ENCODE results near the gene SBK2.

Gene SBK2

GRCh38 chr19:55492362-55492944 lies 44.5 kb downstream of the SBK2 start:
- Histone ChIP-seq H3K27me3 (ENCODE audit: control insufficient read depth in 1 of 2, insufficient read depth in 2 of 2, low read length in 2 of 2) (peaks cover 4 to 21% of the 10 kb centered on the region in 2 donors), H3K36me3 (ENCODE audit: control insufficient read depth in 1 of 2, insufficient read depth in 2 of 2, low read length in 2 of 2) (no peaks in the 10 kb centered on the region), H3K9ac (ENCODE audit: low read depth in 1 of 2, low read length in 2 of 2) (no peak overlapping the region), H3K9me3 (ENCODE audit: control insufficient read depth in 1 of 2, low read length in 2 of 2) (no peaks in the 10 kb centered on the region), H3K4me3 (ENCODE audit: low read depth in 1 of 2, low read length in 2 of 2) (no peak overlapping the region), H3K4me1 (ENCODE audit: control insufficient read depth in 1 of 2, insufficient read depth in 2 of 2, low read length in 2 of 2) (peaks cover 0 to 3% of the 10 kb centered on the region in 2 donors), H3K27ac (ENCODE audit: low read depth, low read length) (no peak overlapping the region)

- peaks cover 0 to 3% of the 10 kb centered on the region in 2 donors for H3K4me1 ChIP-seq (ENCODE audit: control insufficient read depth in 1 of 2, insufficient read depth in 2 of 2, low read length in 2 of 2)
- no peaks in the 10 kb centered on the region for H3K9me3 ChIP-seq (ENCODE audit: control insufficient read depth in 1 of 2, low read length in 2 of 2)
- H3K4me3 ChIP-seq (ENCODE audit: low read depth in 1 of 2, low read length in 2 of 2) = no peak overlapping the region
- H3K27me3 ChIP-seq (ENCODE audit: control insufficient read depth in 1 of 2, insufficient read depth in 2 of 2, low read length in 2 of 2) = peaks cover 6 to 28% of the 10 kb centered on the region in 2 donors
- H3K36me3 ChIP-seq (ENCODE audit: control insufficient read depth in 1 of 2, insufficient read depth in 2 of 2, low read length in 2 of 2) = no peaks in the 10 kb centered on the region
- H3K27ac ChIP-seq (ENCODE audit: low read depth, low read length) = no peak overlapping the region
- H3K9ac ChIP-seq (ENCODE audit: low read depth in 1 of 2, low read length in 2 of 2) = no peak overlapping the region
These were observed 45.2 kb downstream of the SBK2 start for GRCh38 chr19:55491546-55492360.

GRCh38 chr19:55490478-55491432 lies 46.2 kb downstream of the SBK2 start:
- H3K4me3 ChIP-seq (ENCODE audit: low read depth in 1 of 2, low read length in 2 of 2) = no peak overlapping the region
- no peaks in the 10 kb centered on the region for H3K9me3 ChIP-seq (ENCODE audit: control insufficient read depth in 1 of 2, low read length in 2 of 2)
- H3K27me3 ChIP-seq (ENCODE audit: control insufficient read depth in 1 of 2, insufficient read depth in 2 of 2, low read length in 2 of 2) = peaks cover 6 to 35% of the 10 kb centered on the region in 2 donors
- peaks cover 3 to 4% of the 10 kb centered on the region in 2 donors for H3K4me1 ChIP-seq (ENCODE audit: control insufficient read depth in 1 of 2, insufficient read depth in 2 of 2, low read length in 2 of 2)
- H3K9ac ChIP-seq (ENCODE audit: low read depth in 1 of 2, low read length in 2 of 2) = no peak overlapping the region
- H3K36me3 ChIP-seq (ENCODE audit: control insufficient read depth in 1 of 2, insufficient read depth in 2 of 2, low read length in 2 of 2) = no peaks in the 10 kb centered on the region
- H3K27ac ChIP-seq (ENCODE audit: low read depth, low read length) = no peak overlapping the region

- Histone ChIP-seq H3K4me1 (ENCODE audit: control insufficient read depth in 1 of 2, insufficient read depth in 2 of 2, low read length in 2 of 2) (peaks cover 3 to 4% of the 10 kb centered on the region in 2 donors), H3K27me3 (ENCODE audit: control insufficient read depth in 1 of 2, insufficient read depth in 2 of 2, low read length in 2 of 2) (peaks cover 6 to 35% of the 10 kb centered on the region in 2 donors), H3K4me3 (ENCODE audit: low read depth in 1 of 2, low read length in 2 of 2) (no peak overlapping the region), H3K9me3 (ENCODE audit: control insufficient read depth in 1 of 2, low read length in 2 of 2) (no peaks in the 10 kb centered on the region), H3K9ac (ENCODE audit: low read depth in 1 of 2, low read length in 2 of 2) (no peak overlapping the region), H3K27ac (ENCODE audit: low read depth, low read length) (no peak overlapping the region), H3K36me3 (ENCODE audit: control insufficient read depth in 1 of 2, insufficient read depth in 2 of 2, low read length in 2 of 2) (no peaks in the 10 kb centered on the region)
These were observed 47.0 kb downstream of the SBK2 start for GRCh38 chr19:55489711-55490477.

GRCh38 chr19:55488986-55489710 lies 47.8 kb downstream of the SBK2 start:
- no peaks in the 10 kb centered on the region for H3K9me3 ChIP-seq (ENCODE audit: control insufficient read depth in 1 of 2, low read length in 2 of 2)
- H3K4me1 ChIP-seq (ENCODE audit: control insufficient read depth in 1 of 2, insufficient read depth in 2 of 2, low read length in 2 of 2) = peaks cover 8 to 11% of the 10 kb centered on the region in 2 donors
- peaks cover 6 to 32% of the 10 kb centered on the region in 2 donors for H3K27me3 ChIP-seq (ENCODE audit: control insufficient read depth in 1 of 2, insufficient read depth in 2 of 2, low read length in 2 of 2)
- H3K4me3 ChIP-seq (ENCODE audit: low read depth in 1 of 2, low read length in 2 of 2) = no peak overlapping the region
- H3K36me3 ChIP-seq (ENCODE audit: control insufficient read depth in 1 of 2, insufficient read depth in 2 of 2, low read length in 2 of 2) = no peaks in the 10 kb centered on the region
- no peak overlapping the region for H3K9ac ChIP-seq (ENCODE audit: low read depth in 1 of 2, low read length in 2 of 2)
- no peak overlapping the region for H3K27ac ChIP-seq (ENCODE audit: low read depth, low read length)

- H3K9me3 ChIP-seq (ENCODE audit: control insufficient read depth in 1 of 2, low read length in 2 of 2) = no peaks in the 10 kb centered on the region
- H3K4me3 ChIP-seq (ENCODE audit: low read depth in 1 of 2, low read length in 2 of 2) = no peak within 1 kb of the TSS
- peak within 1 kb of the TSS; percentile 70 for H3K27ac ChIP-seq (ENCODE audit: low read depth, low read length)
- peaks cover 6 to 27% of the 10 kb centered on the region in 2 donors for H3K27me3 ChIP-seq (ENCODE audit: control insufficient read depth in 1 of 2, insufficient read depth in 2 of 2, low read length in 2 of 2)
- peaks cover 0 to under 1% of the 10 kb centered on the region in 2 donors for H3K36me3 ChIP-seq (ENCODE audit: control insufficient read depth in 1 of 2, insufficient read depth in 2 of 2, low read length in 2 of 2)
- peaks cover 8 to 13% of the 10 kb centered on the region in 2 donors for H3K4me1 ChIP-seq (ENCODE audit: control insufficient read depth in 1 of 2, insufficient read depth in 2 of 2, low read length in 2 of 2)
- H3K9ac ChIP-seq (ENCODE audit: low read depth in 1 of 2, low read length in 2 of 2) = peak within 1 kb of the TSS in 1 of 2 donors; percentile 18
These were observed 48.8 kb downstream of the SBK2 start, which contains the start of gene SSC5D for GRCh38 chr19:55487924-55488687. Gene SSC5D, plus strand, starts transcription at chr19:55488436. Its CDS starts 154 bp downstream, at chr19:55488590.

- peaks cover 0 to 7% of the 10 kb centered on the region in 2 donors for H3K36me3 ChIP-seq (ENCODE audit: control insufficient read depth in 1 of 2, insufficient read depth in 2 of 2, low read length in 2 of 2)
- no peaks in the 10 kb centered on the region for H3K9me3 ChIP-seq (ENCODE audit: control insufficient read depth in 1 of 2, low read length in 2 of 2)
- H3K4me1 ChIP-seq (ENCODE audit: control insufficient read depth in 1 of 2, insufficient read depth in 2 of 2, low read length in 2 of 2) = peaks cover 8 to 13% of the 10 kb centered on the region in 2 donors
- peaks cover 6 to 24% of the 10 kb centered on the region in 2 donors for H3K27me3 ChIP-seq (ENCODE audit: control insufficient read depth in 1 of 2, insufficient read depth in 2 of 2, low read length in 2 of 2)
- peak overlapping the region in 1 of 2 donors; percentile 18 for H3K9ac ChIP-seq (ENCODE audit: low read depth in 1 of 2, low read length in 2 of 2)
- no peak overlapping the region for H3K4me3 ChIP-seq (ENCODE audit: low read depth in 1 of 2, low read length in 2 of 2)
- H3K27ac ChIP-seq (ENCODE audit: low read depth, low read length) = peak overlapping the region; percentile 70
These were observed 49.7 kb downstream of the SBK2 start for GRCh38 chr19:55486971-55487923.
